Neural cell (in vitro differentiated cells): Measurements from ENCODE around the gene ATN1. TPM values are rescaled to one million over a fixed set of nuclear protein-coding genes. Genes with fewer than 3 reads are reported as not detected.

Source experiments
- H2AFZ ChIP-seq: fragments of 200-600, 300-800 bp; sonication (generic), shearing (Covaris generic); 2 replicates; pipeline ENCODE4 v1.6.0; 2014; ENCODE audit warnings: low read depth, mild to moderate bottlenecking, antibody characterized with exemption, low read length, moderate library complexity
- H3F3A ChIP-seq: fragments of 200-600 bp; shearing (Covaris generic); 2 replicates; pipeline ENCODE4 v1.6.1; 2016; ENCODE audit warnings: mild to moderate bottlenecking, moderate library complexity, mixed read lengths, antibody characterized with exemption, low read length; ENCODE audit not compliant: insufficient read depth, poor library complexity, severe bottlenecking
- H3K27ac ChIP-seq: fragments of 200-600, 300-800 bp; sonication (generic), shearing (Covaris generic); 2 replicates; pipeline ENCODE4 v1.5.1; 2014; ENCODE audit warnings: mild to moderate bottlenecking, low read length, moderate library complexity
- H3K27me3 ChIP-seq: fragments of 300-800, 200-600 bp; sonication (generic), shearing (Covaris generic); 2 replicates; pipeline ENCODE4 v1.6.0; 2014; ENCODE audit warnings: mild to moderate bottlenecking, low read depth, low read length, moderate library complexity; ENCODE audit not compliant: insufficient read depth
- H3K36me3 ChIP-seq: fragments of 300-800, 200-600 bp; sonication (generic), shearing (Covaris generic); 2 replicates; pipeline ENCODE4 v1.5.1; 2014; ENCODE audit warnings: mild to moderate bottlenecking, antibody characterized with exemption, low read length, moderate library complexity; ENCODE audit not compliant: insufficient read depth
- H3K4me2 ChIP-seq: fragments of 300-800, 200-600 bp; sonication (generic), shearing (Covaris generic); 2 replicates; pipeline ENCODE4 v1.6.0; 2014; ENCODE audit warnings: mild to moderate bottlenecking, low read length
- H3K4me3 ChIP-seq: fragments of 300-800, 200-600 bp; sonication (generic), shearing (Covaris generic); 2 replicates; pipeline ENCODE4 v1.5.1; 2014; ENCODE audit warnings: mild to moderate bottlenecking, low read length, moderate library complexity
- H3K79me2 ChIP-seq: fragments of 200-600 bp; shearing (Covaris generic); replicated peaks from 2 replicates; pipeline ENCODE4 v1.6.0; 2014; ENCODE audit warnings: mild to moderate bottlenecking, low read length, moderate library complexity; ENCODE audit not compliant: insufficient read depth
- H3K9ac ChIP-seq: fragments of 300-800, 200-600 bp; sonication (generic), shearing (Covaris generic); 2 replicates; pipeline ENCODE4 v1.6.1; 2016; ENCODE audit warnings: mild to moderate bottlenecking, low read length, mixed read lengths
- H3K9me2 ChIP-seq: fragments of 200-600 bp; shearing (Covaris generic); 2 replicates; pipeline ENCODE4 v1.6.1; 2016; ENCODE audit warnings: mild to moderate bottlenecking, low read length, mixed read lengths; ENCODE audit not compliant: insufficient read depth
- H3K9me3 ChIP-seq: fragments of 200-600, 300-800 bp; sonication (generic), shearing (Covaris generic); 2 replicates; pipeline ENCODE4 v1.6.1; 2016; ENCODE audit warnings: mild to moderate bottlenecking, mixed run types, low read length, moderate library complexity, mixed read lengths
- H4K20me1 ChIP-seq: fragments of 200-600 bp; shearing (Covaris generic); 2 replicates; pipeline ENCODE4 v1.6.1; 2016; ENCODE audit warnings: mild to moderate bottlenecking, mixed run types; ENCODE audit not compliant: insufficient read depth
- CTCF ChIP-seq: fragments of 450-650 bp; IDR thresholded peaks from 2 replicates; pipeline ENCODE4 v1.5.1; 2014; ENCODE audit warnings: antibody characterized with exemption, mild to moderate bottlenecking, moderate library complexity; ENCODE audit not compliant: poor library complexity, severe bottlenecking
- EP300 ChIP-seq: fragments of 450-650 bp; conservative IDR thresholded peaks from 2 replicates; pipeline ENCODE4 v1.6.1; 2014; ENCODE audit warnings: antibody characterized with exemption, mild to moderate bottlenecking, moderate library complexity; ENCODE audit not compliant: poor library complexity, severe bottlenecking
- EZH2 ChIP-seq: fragments of 200-600, 300-800 bp; shearing (Covaris generic), sonication (generic); IDR thresholded peaks from 2 replicates; pipeline ENCODE4 v1.6.1; 2014; ENCODE audit warnings: antibody characterized with exemption, low read length, borderline replicate concordance, mild to moderate bottlenecking; ENCODE audit not compliant: insufficient read depth, poor library complexity, severe bottlenecking
- MXI1 ChIP-seq: fragments of 450-650 bp; conservative IDR thresholded peaks from 2 replicates; pipeline ENCODE4 v1.6.1; 2014; ENCODE audit warnings: antibody characterized with exemption, mild to moderate bottlenecking; ENCODE audit not compliant: poor library complexity, severe bottlenecking
- POLR2AphosphoS5 ChIP-seq: IDR thresholded peaks from 2 replicates; pipeline ENCODE4 v1.6.1; 2012
- RAD21 ChIP-seq: fragments of 450-650 bp; conservative IDR thresholded peaks from 2 replicates; pipeline ENCODE4 v1.6.1; 2014; ENCODE audit warnings: antibody characterized with exemption, mild to moderate bottlenecking, moderate library complexity
- REST ChIP-seq: IDR thresholded peaks from 2 replicates; pipeline ENCODE4 v1.6.1; 2012; ENCODE audit warnings: borderline replicate concordance
- SMC3 ChIP-seq: fragments of 450-650 bp; conservative IDR thresholded peaks from 2 replicates; pipeline ENCODE4 v1.6.1; 2014; ENCODE audit warnings: antibody characterized with exemption, mild to moderate bottlenecking, moderate library complexity; ENCODE audit not compliant: poor library complexity
- TAF1 ChIP-seq: IDR thresholded peaks from 2 replicates; pipeline ENCODE4 v1.6.1; 2012; ENCODE audit warnings: low read depth
- polyA plus RNA-seq: library from polyadenylated mRNA; depleted of rRNA; stranded (reverse); fragments of >200 nt; gene quantifications from 2 replicates; pipeline ENCODE4 v1.2.3, GENCODE V29; 2014

The ATN1 gene
- polyA plus RNA-seq, 1 donor from 2014 or later, result 9.2 TPM

GRCh38 chr12:6974180-6974579 lies 46.4 kb downstream of the ATN1 start:
- Histone ChIP-seq H3K9me3 (no peaks in the 10 kb centered on the region), H2AFZ (no peak overlapping the region), H4K20me1 (no peaks in the 10 kb centered on the region), H3K79me2 (peaks cover 29% of the 10 kb centered on the region), H3K4me3 (no peak overlapping the region), H3K36me3 (no peaks in the 10 kb centered on the region), H3F3A (no peaks in the 10 kb centered on the region), H3K27me3 (no peaks in the 10 kb centered on the region), H3K27ac (no peak overlapping the region), H3K9me2 (no peaks in the 10 kb centered on the region), H3K9ac (no peak overlapping the region), H3K4me2 (no peak overlapping the region)
- TF ChIP-seq REST (no peak), RAD21 (no peak), SMC3 (no peak), EP300 (no peak), EZH2 (no peak), CTCF (no peak), TAF1 (no peak), POLR2AphosphoS5 (no peak), MXI1 (no peak)

DNA sequence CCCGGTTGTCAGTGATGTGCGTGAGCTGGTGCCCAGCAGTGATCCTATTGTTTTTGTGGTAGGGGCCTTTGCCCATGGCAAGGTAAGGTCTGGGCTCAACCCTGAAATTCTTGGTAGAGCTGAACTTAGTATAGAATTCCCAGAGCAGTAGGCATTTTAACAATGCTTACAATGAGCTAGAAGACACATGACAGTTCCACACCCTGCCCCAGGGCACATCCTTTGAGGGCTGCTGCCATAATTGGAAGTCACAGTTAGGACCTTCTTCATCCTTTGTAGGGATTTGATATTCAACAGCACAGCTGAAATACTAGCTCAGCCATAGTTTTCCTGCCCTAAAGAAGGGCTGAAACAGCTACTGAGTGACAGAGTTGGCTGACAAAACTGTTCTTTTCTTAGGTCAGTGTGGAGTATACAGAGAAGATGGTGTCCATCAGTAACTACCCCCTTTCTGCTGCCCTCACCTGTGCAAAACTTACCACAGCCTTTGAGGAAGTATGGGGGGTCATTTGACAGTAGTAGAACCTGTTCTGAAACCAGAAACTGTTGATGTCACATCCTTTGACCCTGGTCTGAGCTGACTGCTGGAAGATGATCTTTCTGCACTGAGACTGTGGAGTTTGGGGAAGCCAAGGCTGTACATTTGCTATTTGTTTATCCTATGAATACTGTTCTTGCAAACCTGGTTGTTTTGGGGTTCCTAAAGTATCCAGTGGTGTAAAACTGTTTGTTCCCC lies 47.7 kb downstream of the ATN1 start:
- Histone ChIP-seq H4K20me1 (no peaks in the 10 kb centered on the region), H3K79me2 (peaks cover 18% of the 10 kb centered on the region), H3K4me3 (no peak overlapping the region), H3K9me3 (no peaks in the 10 kb centered on the region), H3K4me2 (no peak overlapping the region), H3K27ac (no peak overlapping the region), H3K9ac (no peak overlapping the region), H3K9me2 (no peaks in the 10 kb centered on the region), H2AFZ (no peak overlapping the region), H3K36me3 (peaks cover under 1% of the 10 kb centered on the region), H3K27me3 (no peaks in the 10 kb centered on the region), H3F3A (no peaks in the 10 kb centered on the region)
- TF ChIP-seq CTCF (no peak), EZH2 (no peak), RAD21 (no peak), TAF1 (no peak), POLR2AphosphoS5 (no peak), MXI1 (no peak), EP300 (no peak), REST (no peak), SMC3 (no peak)
